Naive thymus-derived CD4-positive, alpha-beta T cell (primary cell): ENCODE measurements around the gene MYOM1. TPM values are rescaled to one million over a fixed set of nuclear protein-coding genes. Genes with fewer than 3 reads are reported as not detected.

Experiments
- ATAC-seq: fragments of 150-1000 bp; cut with Tn5 transposase; 2 replicates; pipeline ENCODE4 v1.10.0; 2021; ENCODE audit warnings: mild to moderate bottlenecking, moderate library complexity
- CTCF ChIA-PET: fragments of 350-600 bp; sonication (Branson Sonifier 250); formaldehyde crosslinking; loops from one replicate; lab custom pipeline; 2021; ENCODE audit warnings: antibody characterized with exemption; lab: Charles Lee
- POLR2A ChIA-PET: fragments of 350-600 bp; sonication (Branson Sonifier 250); formaldehyde crosslinking; loops from one replicate; lab custom pipeline; 2021; ENCODE audit warnings: antibody characterized with exemption, inconsistent platforms; lab: Charles Lee
- DNase-seq, 9 donors: peaks; one replicate each; pipeline versions ENCODE4 v3.0.0 to v3.0.0-alpha.2; 2020 to 2022; ENCODE audit warnings: mixed read lengths in 1 of 9
- H3K27ac ChIP-seq: one replicate; pipeline ENCODE4 v1.7.0; 2013; ENCODE audit warnings: mild to moderate bottlenecking, low read depth, low read length, moderate library complexity
- H3K27me3 ChIP-seq, 2 donors: one replicate each; pipeline ENCODE4 v1.7.0; 2013; ENCODE audit warnings: low read length in 2 of 2, mild to moderate bottlenecking in 2 of 2, moderate library complexity in 2 of 2; ENCODE audit not compliant: control insufficient read depth in 2 of 2, insufficient read depth in 2 of 2
- H3K36me3 ChIP-seq, 3 experiments: 1 replicate in 2 of 3; 2 replicates in 1 of 3; pipeline ENCODE4 v1.7.0; 2013; ENCODE audit warnings: low read length in 3 of 3, mild to moderate bottlenecking in 3 of 3, moderate library complexity in 1 of 3; ENCODE audit not compliant: insufficient read depth in 3 of 3, control insufficient read depth in 2 of 3
- H3K4me1 ChIP-seq, 2 donors: one replicate each; pipeline ENCODE4 v1.7.0; 2013; ENCODE audit warnings: low read length in 2 of 2, mild to moderate bottlenecking in 2 of 2, moderate library complexity in 1 of 2; ENCODE audit not compliant: control insufficient read depth in 2 of 2, insufficient read depth in 2 of 2
- H3K4me3 ChIP-seq: 2 replicates; pipeline ENCODE4 v1.7.0; 2013; ENCODE audit warnings: mild to moderate bottlenecking, low read length
- H3K9me3 ChIP-seq, 3 experiments: 1 replicate in 2 of 3; 2 replicates in 1 of 3; pipeline ENCODE4 v1.7.0; 2013; ENCODE audit warnings: low read length in 3 of 3; ENCODE audit not compliant: control insufficient read depth in 2 of 3
- H3K27ac Mint-ChIP-seq, 9 donors: one replicate each; pipeline ENCODE4 v1.8.0; 2020 to 2022; ENCODE audit warnings: mixed read lengths in 9 of 9, mild to moderate bottlenecking in 8 of 9, moderate library complexity in 5 of 9, inconsistent platforms in 2 of 9
- H3K27me3 Mint-ChIP-seq, 5 donors: one replicate each; pipeline ENCODE4 v1.8.0; 2021 to 2022; ENCODE audit warnings: mixed read lengths in 5 of 5, mild to moderate bottlenecking in 1 of 5
- H3K36me3 Mint-ChIP-seq, 5 donors: one replicate each; pipeline ENCODE4 v1.8.0; 2020 to 2022; ENCODE audit warnings: mixed read lengths in 5 of 5, mild to moderate bottlenecking in 3 of 5, inconsistent platforms in 1 of 5
- H3K4me1 Mint-ChIP-seq, 7 donors: one replicate each; pipeline ENCODE4 v1.8.0; 2020 to 2022; ENCODE audit warnings: mixed read lengths in 7 of 7, mild to moderate bottlenecking in 3 of 7, inconsistent platforms in 1 of 7
- H3K4me3 Mint-ChIP-seq, 10 donors: one replicate each; pipeline ENCODE4 v1.8.0; 2020 to 2022; ENCODE audit warnings: mild to moderate bottlenecking in 10 of 10, mixed read lengths in 10 of 10, moderate library complexity in 6 of 10, inconsistent platforms in 2 of 10
- H3K9me3 Mint-ChIP-seq, 11 donors: one replicate each; pipeline ENCODE4 v1.8.0; 2020 to 2022; ENCODE audit warnings: mixed read lengths in 11 of 11, mild to moderate bottlenecking in 4 of 11, inconsistent platforms in 1 of 11, moderate library complexity in 1 of 11
- intact Hi-C, 2 donors: fragments of 100-400 bp; cut with micrococcal nuclease; formaldehyde crosslinking; loops; one replicate each; pipeline ENCODE4 v1.15.1; 2023
- polyA plus RNA-seq, 2 donors: library from polyadenylated mRNA; unstranded; fragments of 300-500 nt; fragmentation: Illumina TruSeq; gene quantifications; one replicate each; pipeline ENCODE4 v1.2.3, GENCODE V29; 2021
- total RNA-seq, 6 experiments: library from RNA in 5 of 6; stranded (reverse) in 5 of 6; gene quantifications; 1 replicate in 5 of 6; 2 replicates in 1 of 6; pipeline ENCODE4 v1.2.3 and lab custom pipeline; 2021 to 2026

MYOM1 gene
- total and polyA plus RNA-seq, 7 experiments from 2014 or later: 0.83 to 6.7 (median 1.9) TPM

DNA sequence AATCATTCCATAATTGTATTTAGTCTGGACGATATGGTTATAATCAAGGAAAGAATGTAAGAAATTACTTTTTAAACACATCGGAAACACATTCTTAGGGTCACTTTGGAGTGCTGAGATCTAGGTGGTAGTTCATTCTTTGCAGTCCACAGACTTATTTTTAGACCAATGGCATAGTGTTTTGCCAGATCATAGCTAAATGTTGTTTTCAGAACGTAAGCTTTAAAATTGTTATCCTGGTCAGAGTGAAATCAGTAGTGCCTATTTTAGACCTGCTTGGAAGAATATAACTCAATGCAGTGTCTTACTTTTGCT lies 32.2 kb upstream of the MYOM1 start:
- peaks cover 12 to 46% (median 33%) of the 10 kb centered on the region in 3 experiments for H3K36me3 ChIP-seq
- H3K27me3 Mint-ChIP-seq: peaks cover 0 to 2% (median 0%) of the 10 kb centered on the region in 5 donors
- intact Hi-C loops: no loop called here

DNA sequence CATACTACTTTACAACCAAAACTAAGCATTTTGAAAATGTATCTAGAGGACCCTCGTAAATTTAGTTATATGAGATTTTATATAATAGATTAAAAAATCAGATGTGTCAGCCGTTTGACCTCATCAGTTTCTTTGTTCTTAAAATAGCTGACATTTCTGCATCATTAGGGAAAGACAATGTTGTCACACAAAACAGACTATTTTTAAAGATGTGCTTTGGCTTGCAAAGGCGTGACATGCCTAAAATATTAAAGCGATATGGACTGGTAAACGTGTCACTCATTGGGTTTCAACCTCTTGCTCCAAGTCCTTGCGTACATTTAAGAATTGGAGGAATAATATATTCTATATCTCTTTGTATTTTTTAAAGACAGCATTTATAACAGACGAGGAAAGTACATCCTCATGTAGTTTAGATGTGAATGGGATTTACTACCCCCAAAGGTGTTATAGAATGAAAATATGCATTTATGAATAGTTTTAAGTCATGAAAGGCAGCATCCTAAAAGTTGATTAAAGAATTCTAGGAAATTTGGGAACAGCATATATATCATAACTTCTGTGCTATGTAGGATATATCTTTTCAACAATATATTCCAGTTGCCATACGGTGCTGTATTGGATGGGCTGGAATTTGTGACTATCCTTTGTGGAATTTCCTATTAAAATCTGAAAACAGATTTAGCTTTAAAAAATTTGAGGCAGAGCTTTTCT lies 31.6 kb upstream of the MYOM1 start:
- H3K36me3 Mint-ChIP-seq: peaks cover 14 to 51% (median 46%) of the 10 kb centered on the region in 5 donors
- peak overlapping the region; percentile 55 for H3K27ac ChIP-seq
- H3K27me3 ChIP-seq: no peaks in the 10 kb centered on the region
- intact Hi-C loops: no loop called here
- peaks cover 0 to 2% (median 0%) of the 10 kb centered on the region in 5 donors for H3K27me3 Mint-ChIP-seq
- H3K27ac Mint-ChIP-seq: peak overlapping the region; percentile 11 to 100 (median 86)
- peaks cover 12 to 42% (median 28%) of the 10 kb centered on the region in 3 experiments for H3K36me3 ChIP-seq
- no peaks in the 10 kb centered on the region for H3K9me3 Mint-ChIP-seq
- DNase-seq (no peak), ATAC-seq (no peak)
- H3K4me1 Mint-ChIP-seq: peaks cover 43 to 64% (median 62%) of the 10 kb centered on the region in 7 donors
- H3K4me3 ChIP-seq: peak overlapping the region; percentile 33
- POLR2A ChIA-PET: interaction anchor here (0.7 to 8.8 kb wide), 6 partner anchors 9 to 353 kb away, joined by 3 to 229 read pairs (median 4); partner anchors contain the start of gene MYL12B
- H3K4me3 Mint-ChIP-seq: peak overlapping the region; percentile 26 to 98 (median 76)
- CTCF ChIA-PET: interaction anchor here (0.6 to 1.4 kb wide), 6 partner anchors 10 to 264 kb away, joined by 3 to 4 read pairs (median 3); no protein-coding TSS in a partner anchor
- peaks cover 51 to 54% of the 10 kb centered on the region in 2 donors for H3K4me1 ChIP-seq
- no peaks in the 10 kb centered on the region for H3K9me3 ChIP-seq

More for the DNA sequence above, 32.2 kb upstream of the MYOM1 start:
- H3K9me3 ChIP-seq: no peaks in the 10 kb centered on the region
- peak overlapping the region; percentile 55 for H3K27ac ChIP-seq
- peaks cover 14 to 55% (median 52%) of the 10 kb centered on the region in 5 donors for H3K36me3 Mint-ChIP-seq
- DNase-seq (no peak), ATAC-seq (no peak)
- POLR2A ChIA-PET: interaction anchor here (0.9 to 8.8 kb wide), 5 partner anchors 8 to 352 kb away, joined by 3 to 229 read pairs (median 4); partner anchors contain the start of gene MYL12B
- peak overlapping the region; percentile 33 for H3K4me3 ChIP-seq
- H3K27me3 ChIP-seq: no peaks in the 10 kb centered on the region
- CTCF ChIA-PET: interaction anchor here (0.6 to 1.5 kb wide), 4 partner anchors 9 to 342 kb away, joined by 3 to 5 read pairs (median 3); no protein-coding TSS in a partner anchor
- H3K27ac Mint-ChIP-seq: peak overlapping the region; percentile 11 to 100 (median 86)
- peak overlapping the region; percentile 26 to 98 (median 76) for H3K4me3 Mint-ChIP-seq
- H3K4me1 Mint-ChIP-seq: peaks cover 45 to 69% (median 67%) of the 10 kb centered on the region in 7 donors
- peaks cover 54 to 56% of the 10 kb centered on the region in 2 donors for H3K4me1 ChIP-seq
- H3K9me3 Mint-ChIP-seq: no peaks in the 10 kb centered on the region

DNA sequence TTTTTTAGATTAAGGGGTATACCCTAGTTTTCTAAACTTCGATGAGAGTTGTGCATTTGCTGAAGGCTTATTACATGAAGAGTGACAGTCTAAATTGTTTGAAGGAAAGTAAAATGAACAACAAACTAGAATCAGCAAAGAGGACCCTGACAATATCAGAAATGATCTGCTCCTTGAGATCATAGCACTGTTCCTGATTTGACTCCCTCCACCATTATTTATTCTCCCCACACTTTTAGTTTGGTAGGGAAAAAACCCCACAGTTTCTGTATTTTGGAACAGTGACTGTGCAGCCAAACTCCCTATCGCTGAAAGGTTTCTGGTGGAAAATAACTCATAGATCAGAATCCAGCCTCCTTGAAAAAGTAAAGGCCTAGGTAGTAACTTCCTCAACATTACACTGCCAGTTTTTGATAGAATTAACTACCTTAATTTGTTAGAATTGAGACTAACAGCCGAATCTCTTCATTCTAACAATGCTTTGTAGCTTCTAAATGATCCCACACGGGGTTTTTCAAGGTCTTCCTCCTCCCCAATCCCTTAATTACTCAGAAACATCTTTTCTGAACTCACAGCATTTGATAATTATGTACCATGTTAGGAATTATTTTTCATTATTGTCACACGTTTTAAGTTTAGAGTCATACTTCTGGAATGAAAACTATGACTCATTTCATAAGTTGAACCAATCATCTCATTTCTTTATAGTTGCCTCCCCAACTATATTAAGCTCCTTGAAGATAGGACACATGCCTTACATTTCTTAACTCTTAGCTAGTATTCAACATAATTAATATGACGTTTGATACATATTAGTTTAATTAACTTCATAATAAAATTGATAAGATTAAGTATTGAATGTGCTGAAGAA lies 30.7 kb upstream of the MYOM1 start:
- Histone ChIP-seq H3K36me3 (peaks cover 7 to 33% (median 19%) of the 10 kb centered on the region in 3 experiments), H3K9me3 (no peaks in the 10 kb centered on the region), H3K27ac (peak overlapping the region; percentile 55), H3K4me1 (peaks cover 52 to 54% of the 10 kb centered on the region in 2 donors), H3K27me3 (no peaks in the 10 kb centered on the region), H3K4me3 (peak overlapping the region; percentile 47)
- Mint-ChIP-seq H3K4me3 (peak overlapping the region; percentile 87 to 99 (median 97)), H3K27me3 (peaks cover 0 to 2% (median 0%) of the 10 kb centered on the region in 5 donors), H3K27ac (peak overlapping the region; percentile 70 to 97 (median 89)), H3K4me1 (peaks cover 47 to 64% (median 60%) of the 10 kb centered on the region in 7 donors), H3K9me3 (no peaks in the 10 kb centered on the region), H3K36me3 (peaks cover 14 to 46% (median 39%) of the 10 kb centered on the region in 5 donors)
- POLR2A ChIA-PET: interaction anchor here (0.7 to 8.8 kb wide), 8 partner anchors 10 to 343 kb away, joined by 3 to 229 read pairs (median 36); partner anchors contain the start of genes MYL12B and TGIF1
- CTCF ChIA-PET: interaction anchor here (0.8 to 1.4 kb wide), 6 partner anchors 11 to 203 kb away, joined by 3 to 4 read pairs (median 3); no protein-coding TSS in a partner anchor
- no peak for DNase-seq
- no peak for ATAC-seq
- intact Hi-C loops: no loop called here

DNA sequence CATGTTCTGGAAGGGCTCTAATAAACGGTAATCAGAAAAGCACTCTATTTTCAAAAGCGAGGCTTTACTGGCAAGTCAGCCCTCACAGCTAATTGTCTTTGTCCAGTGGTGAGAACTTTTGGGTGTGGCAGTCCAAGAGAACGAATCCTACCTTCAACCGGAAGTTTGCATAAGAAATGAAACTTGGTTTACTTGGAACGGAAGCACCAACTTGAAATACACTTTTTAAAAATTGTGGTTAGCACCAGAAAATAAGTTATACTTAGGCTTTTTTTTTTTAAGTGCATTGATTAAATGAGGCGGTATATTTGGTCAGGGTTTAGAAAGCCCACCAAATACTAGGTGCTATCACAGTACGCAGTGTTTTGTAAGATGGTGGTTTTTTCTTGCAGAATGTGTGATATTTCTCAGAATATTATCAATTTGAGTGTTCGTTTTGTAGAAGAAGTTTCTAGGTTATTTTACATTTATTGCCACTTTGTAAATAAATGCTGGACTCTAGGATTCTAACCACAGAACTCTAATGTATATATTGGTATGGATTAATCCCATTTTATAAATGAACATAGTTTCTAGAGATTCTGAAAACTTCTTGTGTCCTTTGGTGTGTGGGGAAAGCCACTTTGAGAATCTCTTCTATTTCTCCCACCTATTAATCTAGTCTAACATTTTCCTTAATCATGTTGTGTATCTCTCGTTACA lies 29.0 kb upstream of the MYOM1 start:
- H3K27me3 ChIP-seq: no peaks in the 10 kb centered on the region
- H3K9me3 ChIP-seq: no peaks in the 10 kb centered on the region
- H3K36me3 ChIP-seq: peaks cover 0 to 17% (median 2%) of the 10 kb centered on the region in 3 experiments
- peak in 7 of 9 donors; percentile 40 to 56 (median 55) for DNase-seq
- H3K27ac ChIP-seq: peak overlapping the region; percentile 80
- Mint-ChIP-seq H3K4me1 (peaks cover 40 to 60% (median 55%) of the 10 kb centered on the region in 7 donors), H3K36me3 (peaks cover 14 to 39% (median 25%) of the 10 kb centered on the region in 5 donors), H3K9me3 (no peaks in the 10 kb centered on the region), H3K27ac (peak overlapping the region; percentile 77 to 99 (median 97)), H3K27me3 (peaks cover 0 to 2% (median 0%) of the 10 kb centered on the region in 5 donors), H3K4me3 (peak overlapping the region; percentile 87 to 99 (median 97))
- ChIA-PET CTCF (interaction anchor here (0.7 to 1.4 kb wide), 6 partner anchors 12 to 417 kb away, joined by 3 to 6 read pairs (median 3); partner anchors contain the start of gene MYL12B), POLR2A (interaction anchor here (0.7 to 8.8 kb wide), 20 partner anchors 8 to 357 kb away, joined by 3 to 229 read pairs (median 12); partner anchors contain the start of genes MYL12B and TGIF1)
- H3K4me3 ChIP-seq: peak overlapping the region; percentile 97
- peaks cover 39 to 42% of the 10 kb centered on the region in 2 donors for H3K4me1 ChIP-seq
- no peak for ATAC-seq
- intact Hi-C loops: loop anchor here (1.0 to 10.0 kb wide), 6 partner anchors 12 to 912 kb away; partner anchors contain the start of genes METTL4 (in 1 of the 2) and NDC80 (in 1 of the 2)

DNA sequence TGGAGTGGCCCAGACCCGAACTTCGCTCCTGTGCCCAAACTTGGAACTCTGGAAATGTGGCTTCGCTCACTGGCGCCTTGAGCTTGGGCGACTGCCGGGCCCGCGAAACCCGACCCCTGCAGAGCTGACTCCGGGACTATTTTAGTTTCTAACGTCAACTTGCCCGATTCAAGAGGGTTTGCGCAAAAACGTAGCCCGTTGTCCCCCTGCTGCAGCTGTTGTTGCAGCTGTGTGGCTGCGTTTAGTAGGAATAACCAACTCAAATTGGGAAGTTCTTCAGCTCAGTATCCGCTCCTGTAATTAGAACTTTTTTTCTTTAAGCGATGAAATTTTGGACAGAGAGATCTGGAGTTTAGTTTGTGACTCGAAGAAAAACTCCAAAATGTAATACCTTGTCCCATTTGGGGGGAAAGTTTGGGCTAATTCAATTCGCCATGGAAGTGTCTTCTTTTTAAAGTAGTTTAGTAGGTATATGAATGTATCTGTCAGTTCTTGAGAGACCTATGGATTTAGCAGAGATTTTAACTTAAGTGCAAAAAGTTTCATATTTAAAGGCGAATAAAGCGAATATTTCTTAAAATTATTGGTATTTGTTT lies 28.4 kb upstream of the MYOM1 start:
- Histone ChIP-seq H3K27ac (peak overlapping the region; percentile 80), H3K4me3 (peak overlapping the region; percentile 97), H3K9me3 (no peaks in the 10 kb centered on the region), H3K4me1 (peaks cover 33 to 35% of the 10 kb centered on the region in 2 donors), H3K27me3 (no peaks in the 10 kb centered on the region), H3K36me3 (peaks cover 0 to 10% (median 0%) of the 10 kb centered on the region in 3 experiments)
- H3K9me3 Mint-ChIP-seq: peaks cover 0 to 1% (median 0%) of the 10 kb centered on the region in 11 donors
- peaks cover 0 to 2% (median 0%) of the 10 kb centered on the region in 5 donors for H3K27me3 Mint-ChIP-seq
- peaks cover 35 to 55% (median 52%) of the 10 kb centered on the region in 7 donors for H3K4me1 Mint-ChIP-seq
- peaks cover 11 to 33% (median 19%) of the 10 kb centered on the region in 5 donors for H3K36me3 Mint-ChIP-seq
- intact Hi-C loops: loop anchor here (1.0 to 10.0 kb wide), 6 partner anchors 13 to 911 kb away; partner anchors contain the start of genes METTL4 (in 1 of the 2) and NDC80 (in 1 of the 2)
- peak overlapping the region; percentile 87 to 99 (median 97) for H3K4me3 Mint-ChIP-seq
- H3K27ac Mint-ChIP-seq: peak overlapping the region; percentile 77 to 99 (median 97)
- peak in 1 of 9 donors; percentile 27 for DNase-seq
- CTCF ChIA-PET: interaction anchor here (0.7 to 3.1 kb wide), 9 partner anchors 13 to 315 kb away, joined by 3 to 17 read pairs (median 4); partner anchors contain the start of gene MYL12B
- POLR2A ChIA-PET: interaction anchor here (0.6 to 8.8 kb wide), 32 partner anchors 8 to 592 kb away, joined by 3 to 229 read pairs (median 7); partner anchors contain the start of genes MYL12B and TGIF1
- ATAC-seq: no peak
